Measurements from ENCODE around the gene ABTB2.

Gene ABTB2

GRCh38 chr11:34359548-34359891 lies 1.7 kb upstream of the ABTB2 start:
- DNase-seq = no peak

GRCh38 chr11:34358728-34359547 lies 1.1 kb upstream of the ABTB2 start:
- DNase-seq = peak; percentile 77 to 90 (median 82)

DNA sequence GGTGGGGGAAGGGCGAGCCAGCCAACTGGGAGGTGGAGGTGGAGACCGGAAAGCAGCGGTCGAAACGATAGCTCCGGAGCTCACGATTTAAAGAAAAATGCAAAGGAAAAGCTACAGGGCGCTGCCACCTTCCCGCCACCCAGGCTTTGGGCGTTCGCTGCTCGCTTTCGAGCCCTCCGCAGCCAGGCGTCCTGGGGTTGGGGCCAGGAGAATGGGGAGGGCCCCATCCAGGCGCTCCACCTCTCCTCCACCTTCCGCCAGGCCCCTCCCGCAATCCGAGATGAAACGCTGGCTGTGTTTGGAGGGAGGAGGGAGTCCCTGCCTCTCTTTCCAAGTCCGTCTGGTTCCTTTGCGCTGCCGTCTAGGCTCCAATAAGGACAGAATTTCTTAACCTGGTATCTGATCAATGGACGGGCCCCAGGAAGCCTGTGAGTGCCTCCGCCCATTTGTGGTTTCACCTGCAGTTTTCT lies 483 bp upstream of the ABTB2 start:
- peak in 1 of 4 experiments; percentile 26 for DNase-seq

GRCh38 chr11:34356913-34357700 lies 703 bp downstream of the ABTB2 start:
- DNase-seq = peak; percentile 44 to 73 (median 58)

- peak in 2 of 4 experiments; percentile 9 to 11 for DNase-seq
Measured at GRCh38 chr11:34356576-34356912, 1.3 kb downstream of the ABTB2 start.

DNA sequence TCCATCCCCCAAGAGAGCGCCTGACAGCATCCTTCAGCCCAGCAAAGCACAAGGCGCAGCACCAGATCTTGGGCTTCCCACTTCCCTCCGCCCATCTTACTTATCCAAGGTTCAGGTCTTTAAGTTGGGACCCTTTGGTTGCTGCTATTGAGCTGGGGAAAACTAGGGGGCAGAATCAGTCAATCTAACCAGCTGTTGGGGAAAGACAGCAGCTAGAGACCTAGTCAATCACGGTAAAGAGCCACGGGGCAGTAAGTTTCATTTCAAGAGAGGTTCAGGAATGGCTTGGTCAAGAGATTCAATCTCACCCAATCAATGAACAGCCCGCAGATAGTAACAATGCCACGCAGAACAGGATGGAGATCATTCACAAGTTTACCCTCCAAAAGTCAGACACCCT lies 1.7 kb downstream of the ABTB2 start:
- DNase-seq = no peak

GRCh38 chr11:34355726-34356125 lies 2.1 kb downstream of the ABTB2 start:
- no peak for DNase-seq

- peak in 1 of 4 experiments; percentile 32 for DNase-seq
Measured at GRCh38 chr11:34354782-34355181, 3.0 kb downstream of the ABTB2 start.

GRCh38 chr11:34353881-34354280 lies 3.9 kb downstream of the ABTB2 start:
- no peak for DNase-seq

DNA sequence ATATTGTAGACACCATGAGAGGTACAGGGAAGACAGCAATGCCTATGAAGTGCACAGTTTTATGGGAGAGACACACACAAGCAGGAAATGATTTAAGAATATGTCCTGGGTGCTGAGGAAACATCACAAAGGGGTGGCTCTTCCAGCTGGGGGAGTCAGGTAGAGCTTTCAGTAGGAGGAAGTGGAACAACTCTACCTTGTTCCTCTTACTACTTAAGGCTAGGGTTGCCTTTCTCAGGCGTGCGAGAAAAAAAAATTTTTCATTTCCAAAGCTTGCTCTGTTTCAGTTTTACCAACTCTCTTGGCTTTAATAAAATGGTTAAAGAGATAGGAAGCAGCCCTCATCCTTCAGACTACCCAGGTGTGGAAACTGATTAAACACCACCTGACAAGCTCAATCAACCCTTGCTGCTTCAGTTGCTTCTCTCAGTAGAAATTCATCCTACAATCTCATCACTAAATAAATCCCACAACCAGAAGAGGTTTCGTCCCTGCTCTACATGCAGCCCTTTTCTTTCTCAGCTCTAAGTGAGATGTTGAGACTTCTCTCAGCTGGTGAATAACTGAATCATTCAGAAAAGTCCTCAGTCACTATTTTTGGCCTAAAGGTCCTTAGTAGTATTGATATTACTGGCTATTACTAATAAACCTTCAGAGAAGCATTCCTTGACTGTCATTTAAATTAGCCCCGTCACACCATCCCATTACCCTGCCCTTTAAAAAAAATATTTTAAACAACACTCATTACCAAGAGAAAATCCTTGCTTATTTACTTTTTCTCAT lies 5.9 kb downstream of the ABTB2 start:
- no peak for DNase-seq

GRCh38 chr11:34351051-34351450 lies 6.8 kb downstream of the ABTB2 start:
- DNase-seq = no peak

- DNase-seq = no peak
Measured at GRCh38 chr11:34349882-34350281, 7.9 kb downstream of the ABTB2 start.

DNA sequence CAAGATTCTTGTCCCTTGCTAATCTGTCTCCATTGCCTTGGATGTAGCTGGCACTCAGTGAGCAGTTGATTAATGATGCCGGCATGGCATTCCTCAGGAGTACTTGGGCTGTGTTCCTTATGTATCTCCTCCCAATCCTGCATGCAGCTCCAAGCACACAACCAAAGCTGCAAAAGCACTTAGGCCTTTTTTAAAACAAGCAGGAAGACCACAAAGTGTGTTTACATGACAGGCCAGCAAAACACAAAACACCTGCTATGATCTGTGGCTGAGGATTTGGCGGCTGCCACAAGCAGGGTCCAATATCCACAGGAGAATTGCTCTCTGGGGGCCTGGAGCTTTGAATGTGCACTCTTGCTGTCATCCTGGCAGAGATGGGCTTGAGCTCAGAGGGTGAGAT lies 8.9 kb downstream of the ABTB2 start:
- no peak for DNase-seq

DNA sequence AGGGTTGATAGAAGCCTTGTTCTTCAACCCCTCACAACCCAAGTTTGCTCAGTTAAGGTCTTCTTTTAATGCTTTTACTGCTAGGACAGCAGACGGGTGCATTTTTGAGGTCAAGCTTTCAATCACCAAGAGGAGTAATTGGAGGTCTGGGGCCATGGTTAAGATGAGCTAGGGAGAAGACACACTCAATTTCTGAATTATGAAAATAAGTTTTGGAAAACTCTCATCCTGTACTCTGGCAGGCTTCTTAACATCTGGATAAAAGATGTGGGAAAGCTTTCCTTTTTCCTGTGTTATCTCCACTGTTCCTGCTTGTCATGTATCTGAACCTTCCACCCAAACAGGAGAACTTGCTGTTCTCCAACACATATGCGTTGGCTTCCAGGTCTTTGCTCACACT lies 9.7 kb downstream of the ABTB2 start:
- DNase-seq = no peak

DNA sequence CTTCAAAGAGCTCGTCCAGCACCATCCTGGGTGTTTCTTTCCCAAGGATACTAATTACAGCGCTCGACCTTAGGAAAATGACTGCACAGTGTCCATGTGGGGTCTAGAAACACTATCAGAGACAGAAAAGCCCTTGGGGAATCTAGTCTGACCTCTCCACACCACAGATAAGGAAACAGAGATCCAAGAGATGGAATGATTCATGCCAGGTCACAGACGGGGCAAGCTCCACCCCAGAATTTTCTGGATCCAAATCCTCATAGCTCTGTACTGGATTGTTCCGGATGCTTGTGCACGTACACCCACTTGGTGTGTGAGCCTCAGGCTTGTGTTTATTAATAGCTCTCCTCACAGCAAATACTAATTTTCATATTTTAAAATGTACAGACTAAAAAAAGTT lies 11.3 kb downstream of the ABTB2 start:
- no peak for DNase-seq

- DNase-seq = no peak
Measured at GRCh38 chr11:34345991-34346480, 11.8 kb downstream of the ABTB2 start.

- no peak for DNase-seq
Measured at GRCh38 chr11:34345540-34345876, 12.3 kb downstream of the ABTB2 start.

GRCh38 chr11:34344768-34345539 lies 12.9 kb downstream of the ABTB2 start:
- peak in 3 of 4 experiments; percentile 22 to 41 (median 37) for DNase-seq

GRCh38 chr11:34344410-34344767 lies 13.4 kb downstream of the ABTB2 start:
- no peak for DNase-seq

- DNase-seq = no peak
Measured at GRCh38 chr11:34343686-34344085, 14.1 kb downstream of the ABTB2 start.

GRCh38 chr11:34343153-34343552 lies 14.7 kb downstream of the ABTB2 start:
- DNase-seq = no peak

GRCh38 chr11:34341931-34342533 lies 15.8 kb downstream of the ABTB2 start:
- peak in 3 of 4 experiments; percentile 9 to 14 (median 10) for DNase-seq
